ENCODE data around the gene ELMOD3.

- TF ChIP-seq, protein P1, sequence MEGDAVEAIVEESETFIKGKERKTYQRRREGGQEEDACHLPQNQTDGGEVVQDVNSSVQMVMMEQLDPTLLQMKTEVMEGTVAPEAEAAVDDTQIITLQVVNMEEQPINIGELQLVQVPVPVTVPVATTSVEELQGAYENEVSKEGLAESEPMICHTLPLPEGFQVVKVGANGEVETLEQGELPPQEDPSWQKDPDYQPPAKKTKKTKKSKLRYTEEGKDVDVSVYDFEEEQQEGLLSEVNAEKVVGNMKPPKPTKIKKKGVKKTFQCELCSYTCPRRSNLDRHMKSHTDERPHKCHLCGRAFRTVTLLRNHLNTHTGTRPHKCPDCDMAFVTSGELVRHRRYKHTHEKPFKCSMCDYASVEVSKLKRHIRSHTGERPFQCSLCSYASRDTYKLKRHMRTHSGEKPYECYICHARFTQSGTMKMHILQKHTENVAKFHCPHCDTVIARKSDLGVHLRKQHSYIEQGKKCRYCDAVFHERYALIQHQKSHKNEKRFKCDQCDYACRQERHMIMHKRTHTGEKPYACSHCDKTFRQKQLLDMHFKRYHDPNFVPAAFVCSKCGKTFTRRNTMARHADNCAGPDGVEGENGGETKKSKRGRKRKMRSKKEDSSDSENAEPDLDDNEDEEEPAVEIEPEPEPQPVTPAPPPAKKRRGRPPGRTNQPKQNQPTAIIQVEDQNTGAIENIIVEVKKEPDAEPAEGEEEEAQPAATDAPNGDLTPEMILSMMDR (IDR thresholded peaks at IDR 0.05), result peak in 2 of 5 experiments; percentile 26 to 31
- TF ChIP-seq POLR2AphosphoS5 (IDR thresholded peaks at IDR 0.05) (peak in 2 of 3 donors; percentile 53 to 62), POLR2A (IDR thresholded peaks at IDR 0.05) (peak; percentile 55), EP300 (IDR thresholded peaks at IDR 0.05; ENCODE audit: low read depth) (no peak)
These were observed 59.2 kb downstream of the ELMOD3 start for GRCh38 chr2:85413592-85414420.
